Kidney (tissue), 14 donors: Measurements from ENCODE around the gene AKIP1. TPM values are rescaled to one million over a fixed set of nuclear protein-coding genes. Genes with fewer than 3 reads are reported as not detected.
A peak's percentile ranks its signal among the peaks of the same experiment; 100 is the strongest.

Source experiments
- DNase-seq, 5 donors: peaks; one replicate each; pipeline ENCODE4 v3.0.0-alpha.2; 2013 to 2020
- FAIRE-seq: peaks from 2 replicates; lab custom pipeline; 2012; peaks lifted over from hg19 to GRCh38; lab: Jason Lieb, UNC
- H3K27ac ChIP-seq, 2 donors: one replicate each; pipeline ENCODE4 v1.7.0; 2013; ENCODE audit warnings: low read depth in 2 of 2, low read length in 2 of 2, inconsistent platforms in 1 of 2
- H3K27me3 ChIP-seq: one replicate; pipeline ENCODE4 v1.7.1; 2013; ENCODE audit warnings: low read length, inconsistent platforms; ENCODE audit not compliant: control insufficient read depth, insufficient read depth
- H3K36me3 ChIP-seq, 3 donors: one replicate each; pipeline versions ENCODE4 v1.7.0 to v1.7.1; 2013; ENCODE audit warnings: low read length in 3 of 3, control low read depth in 1 of 3, inconsistent platforms in 1 of 3; ENCODE audit not compliant: insufficient read depth in 3 of 3, control insufficient read depth in 2 of 3
- H3K4me1 ChIP-seq, 3 donors: one replicate each; pipeline versions ENCODE4 v1.7.0 to v1.7.1; 2013; ENCODE audit warnings: low read length in 3 of 3, inconsistent platforms in 1 of 3, low read depth in 1 of 3; ENCODE audit not compliant: control insufficient read depth in 2 of 3, insufficient read depth in 2 of 3
- H3K4me3 ChIP-seq, 3 donors: one replicate each; pipeline versions ENCODE4 v1.7.0 to v1.8.1; 2013; ENCODE audit warnings: low read length in 3 of 3, control low read depth in 1 of 3, inconsistent platforms in 1 of 3
- H3K9ac ChIP-seq, 3 donors: one replicate each; pipeline versions ENCODE4 v1.7.0 to v1.7.1; 2013; ENCODE audit warnings: low read length in 3 of 3, control low read depth in 1 of 3, inconsistent platforms in 1 of 3
- H3K9me3 ChIP-seq, 3 donors: one replicate each; pipeline versions ENCODE4 v1.7.0 to v1.7.1; 2013; ENCODE audit warnings: low read length in 3 of 3, control low read depth in 1 of 3, inconsistent platforms in 1 of 3; ENCODE audit not compliant: control insufficient read depth in 2 of 3, insufficient read depth in 1 of 3
- CTCF ChIP-seq: IDR thresholded peaks from 3 replicates; pipeline ENCODE4 v1.5.1; 2012; ENCODE audit warnings: mild to moderate bottlenecking, moderate library complexity, borderline replicate concordance; ENCODE audit not compliant: insufficient read depth; ENCODE audit errors: extremely low read depth
- intact Hi-C: fragments of 100-400 bp; cut with DNase I; formaldehyde crosslinking; loops from one replicate; pipeline ENCODE4 v1.11.1; 2022
- polyA plus RNA-seq: library from polyadenylated mRNA; stranded (reverse); fragments of 350-450 nt; fragmentation: Illumina TruSeq; extraction: RNeasy Lipid Tissue Mini Kit (QIAGEN cat#74804); gene quantifications from one replicate; pipeline ENCODE4 v1.2.3, GENCODE V29; 2014; ENCODE audit warnings: low read depth, low replicate concordance; ENCODE audit not compliant: insufficient read depth
- total RNA-seq: library from RNA; stranded (reverse); fragmentation: NEBNext Ultra II Directional; extraction: Animal tissue kit (Norgen Biotek cat#: 25700); gene quantifications from one replicate; pipeline ENCODE4 v1.2.1, GENCODE V29; 2021
- donor health status: control.
- donor health status: control.
- donor health status: control.
- donor health status: control.
- donor health status: control.
- donor health status: DM: yes; HTN: yes; CAD: no.
- donor health status: Normal renal cell carcinoma (clear cell type).

AKIP1 gene
- total and polyA plus RNA-seq, 2 donors from 2014 or later: 23.7 to 27.3 TPM

GRCh38 chr11:8871171-8871775 lies 39.7 kb upstream of the AKIP1 start:
- Histone ChIP-seq H3K9me3 (no peaks in the 10 kb centered on the region), H3K36me3 (no peaks in the 10 kb centered on the region), H3K4me3 (peak overlapping the region; percentile 49 to 63 (median 53)), H3K27ac (peak overlapping the region in 1 of 2 donors; percentile 69), H3K9ac (no peak overlapping the region), H3K4me1 (no peaks in the 10 kb centered on the region), H3K27me3 (no peaks in the 10 kb centered on the region)
- intact Hi-C loops: no loop called here
- FAIRE-seq: no peak
- DNase-seq: peak; percentile 89 to 99 (median 92)
- TF ChIP-seq CTCF: no peak

GRCh38 chr11:8871962-8872361 lies 39.0 kb upstream of the AKIP1 start:
- TF ChIP-seq CTCF: no peak
- no peaks in the 10 kb centered on the region for H3K36me3 ChIP-seq
- no peak overlapping the region for H3K9ac ChIP-seq
- H3K4me3 ChIP-seq: no peak overlapping the region
- no peaks in the 10 kb centered on the region for H3K9me3 ChIP-seq
- intact Hi-C loops: no loop called here
- FAIRE-seq (no peak), DNase-seq (peak in 3 of 5 donors; percentile 17 to 50 (median 47))
- H3K4me1 ChIP-seq: no peaks in the 10 kb centered on the region
- H3K27ac ChIP-seq: no peak overlapping the region
- no peaks in the 10 kb centered on the region for H3K27me3 ChIP-seq

GRCh38 chr11:8873741-8874405 lies 37.1 kb upstream of the AKIP1 start:
- H3K9me3 ChIP-seq: no peaks in the 10 kb centered on the region
- intact Hi-C loops: no loop called here
- no peaks in the 10 kb centered on the region for H3K27me3 ChIP-seq
- H3K4me1 ChIP-seq: no peaks in the 10 kb centered on the region
- no peak overlapping the region for H3K9ac ChIP-seq
- no peak overlapping the region for H3K4me3 ChIP-seq
- peak in 1 of 5 donors; percentile 37 for DNase-seq
- no peak for FAIRE-seq
- TF ChIP-seq CTCF: no peak
- no peaks in the 10 kb centered on the region for H3K36me3 ChIP-seq
- H3K27ac ChIP-seq: no peak overlapping the region
